Daoy (cell line): Measurements from ENCODE around the gene DGKD. TPM values are rescaled to one million over a fixed set of nuclear protein-coding genes. Genes with fewer than 3 reads are reported as not detected.
A peak's percentile ranks its signal among the peaks of the same experiment; 100 is the strongest.
"Not testable (repeated sequence)": the region's sequence is repeated elsewhere in the genome, so short reads cannot be mapped to it uniquely, and the experiment has no call there.

Experiments used
- DNase-seq: peaks from one replicate; pipeline ENCODE4 v3.0.0-alpha.2; 2015; ENCODE audit warnings: low read depth
- total RNA-seq: library from RNA; depleted of rRNA; stranded (reverse); fragments of >200 nt; shearing (Covaris generic); gene quantifications from 2 replicates; pipeline ENCODE4 v1.2.3, GENCODE V29; 2014

The DGKD gene
- total RNA-seq, 1 experiment from 2014 or later: 13.5 TPM

DNA sequence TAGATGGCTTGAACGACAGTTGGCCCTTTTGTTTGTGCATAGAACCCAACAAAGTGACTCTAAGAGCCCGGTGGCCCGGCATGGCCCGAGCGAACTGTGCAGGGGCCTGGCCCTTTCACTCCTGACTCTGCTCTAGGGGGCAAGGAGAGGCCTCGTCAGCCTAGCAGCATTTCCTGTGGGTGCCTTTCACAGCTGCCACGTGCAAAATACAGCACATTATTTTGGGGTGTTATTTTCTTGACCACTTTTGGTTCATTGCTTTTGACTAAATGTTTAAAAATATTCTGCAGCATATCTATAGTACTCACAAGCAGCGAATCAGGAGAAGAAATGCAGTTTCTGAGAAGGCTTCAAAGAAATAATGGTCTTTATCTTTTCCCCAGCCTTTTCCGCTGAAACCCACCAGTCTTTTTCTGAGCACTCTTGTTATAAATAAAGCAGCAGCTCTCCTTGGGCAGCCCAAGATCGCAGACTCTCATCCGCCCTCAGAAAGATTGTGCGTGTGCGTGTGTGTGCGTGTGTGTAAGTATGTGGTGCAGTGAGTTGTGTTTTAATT is 31.3 kb downstream of the DGKD start:
- no peak for DNase-seq

DNA sequence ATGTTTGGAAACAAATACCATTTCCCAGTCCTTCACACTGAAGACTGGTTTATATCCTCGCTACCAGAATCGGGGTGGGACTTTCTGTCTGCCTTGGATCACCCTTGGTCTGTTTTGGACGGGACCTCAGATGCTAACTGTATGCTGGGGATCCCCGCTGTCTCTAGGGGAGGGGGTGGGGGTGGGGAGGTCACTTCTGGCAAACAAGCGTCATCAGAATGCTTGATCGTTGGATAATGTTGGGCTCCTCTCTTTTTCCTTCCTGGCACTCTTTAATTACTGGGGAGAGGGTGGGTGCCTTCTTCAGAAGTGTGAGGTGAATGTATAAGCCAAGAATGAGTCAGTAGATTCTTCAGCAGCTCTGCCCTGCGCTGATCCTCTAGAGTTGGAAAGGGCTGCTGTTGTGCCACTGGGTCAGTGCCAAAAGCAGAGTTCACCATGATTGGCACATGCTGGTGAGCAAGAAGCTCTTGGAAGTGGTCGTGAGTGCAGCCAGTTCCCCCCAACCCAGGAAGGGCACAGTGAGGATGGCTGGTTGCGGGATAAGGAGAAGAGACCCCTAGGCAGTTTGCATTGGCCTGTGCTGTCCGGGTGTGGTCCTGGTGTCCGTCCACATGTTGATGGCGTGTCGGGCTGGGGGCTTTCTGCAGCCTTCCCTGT is 32.2 kb downstream of the DGKD start:
- DNase-seq: peak; percentile 34

GRCh38 chr2:233387225-233387624 is 32.9 kb downstream of the DGKD start:
- no peak for DNase-seq

DNA sequence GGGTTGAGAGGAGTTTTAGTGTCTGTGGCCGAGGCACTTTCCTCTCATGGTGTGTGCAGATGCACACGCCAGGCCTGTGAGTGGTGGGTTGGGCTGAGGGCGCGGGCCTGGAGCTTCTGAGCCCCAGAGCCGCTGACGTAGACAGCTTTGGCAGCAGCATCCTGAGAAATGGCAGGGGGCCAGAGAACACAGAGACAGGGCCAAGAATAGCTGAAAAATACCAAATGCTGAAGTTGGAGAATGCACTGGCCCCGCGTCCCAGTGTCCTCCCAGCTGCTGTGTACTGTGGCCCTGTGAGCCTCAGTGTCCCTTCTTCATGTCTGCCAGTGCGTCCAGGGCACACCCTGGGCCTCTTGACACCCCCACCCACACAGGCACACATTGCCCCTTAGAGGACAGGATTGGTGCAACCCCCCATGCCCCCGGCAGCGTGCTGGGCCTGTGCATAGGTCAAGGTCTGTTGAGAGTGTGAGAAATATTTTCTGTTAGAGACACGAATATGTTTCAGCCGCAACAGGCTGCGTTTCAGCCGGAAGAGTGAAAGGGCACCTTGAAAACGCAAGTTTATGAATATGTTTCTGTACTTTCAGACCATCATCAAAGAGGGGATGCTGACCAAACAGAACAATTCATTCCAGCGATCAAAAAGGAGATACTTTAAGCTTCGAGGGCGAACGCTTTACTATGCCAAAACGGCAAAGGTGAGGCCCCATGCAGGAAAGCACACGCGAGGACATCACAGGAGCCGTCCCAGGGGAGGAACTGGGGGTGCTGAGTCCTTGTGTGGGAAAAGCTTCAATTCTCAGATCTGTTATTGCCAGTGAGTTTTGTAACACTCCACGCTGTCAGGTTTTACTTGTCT is 33.6 kb downstream of the DGKD start:
- DNase-seq: peak; percentile 90

DNA sequence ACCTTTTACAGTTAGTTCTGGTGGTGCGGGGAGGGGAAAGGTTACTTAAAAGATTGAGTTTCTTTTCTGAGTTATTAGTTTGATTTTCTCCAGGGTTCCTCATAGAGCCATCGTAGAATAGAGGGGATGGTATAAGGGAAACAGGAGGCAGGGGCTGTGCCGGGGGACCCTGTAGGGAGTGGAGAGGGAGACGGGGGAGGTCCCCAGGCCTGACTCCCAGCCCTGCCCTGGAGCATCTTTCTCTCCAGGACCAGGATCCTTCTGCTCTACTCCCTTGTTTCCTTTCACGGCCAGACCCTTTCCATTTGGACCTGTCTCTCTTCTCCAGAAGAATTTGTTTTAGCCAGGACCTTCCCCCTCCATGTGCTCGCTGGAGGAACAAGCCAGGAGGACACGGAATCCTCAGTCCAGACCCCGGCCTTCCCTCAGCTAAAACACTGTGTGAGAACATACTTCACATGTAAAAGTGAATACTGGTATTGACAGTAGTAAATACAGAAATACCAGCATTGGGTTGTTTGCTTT is 35.4 kb downstream of the DGKD start:
- DNase-seq: no peak

DNA sequence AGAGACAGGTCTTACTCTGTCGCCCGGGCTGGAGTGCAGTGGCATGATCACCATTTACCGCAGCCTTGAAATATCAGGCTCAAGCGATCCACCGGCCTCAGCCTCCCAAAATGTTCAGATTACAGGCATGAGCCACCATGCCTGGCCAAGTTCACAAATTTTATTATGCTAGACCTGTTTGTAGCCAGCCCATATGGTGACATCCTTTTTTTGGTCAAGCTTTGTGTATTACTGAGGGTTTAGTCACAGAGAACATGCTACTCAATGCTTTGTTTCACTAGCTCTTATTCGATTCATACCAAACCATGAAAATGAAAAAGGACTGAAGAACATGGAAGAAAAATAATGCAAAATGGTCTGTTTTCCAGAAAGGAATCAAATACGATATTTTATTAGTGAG is 41.4 kb downstream of the DGKD start:
- no peak for DNase-seq

DNA sequence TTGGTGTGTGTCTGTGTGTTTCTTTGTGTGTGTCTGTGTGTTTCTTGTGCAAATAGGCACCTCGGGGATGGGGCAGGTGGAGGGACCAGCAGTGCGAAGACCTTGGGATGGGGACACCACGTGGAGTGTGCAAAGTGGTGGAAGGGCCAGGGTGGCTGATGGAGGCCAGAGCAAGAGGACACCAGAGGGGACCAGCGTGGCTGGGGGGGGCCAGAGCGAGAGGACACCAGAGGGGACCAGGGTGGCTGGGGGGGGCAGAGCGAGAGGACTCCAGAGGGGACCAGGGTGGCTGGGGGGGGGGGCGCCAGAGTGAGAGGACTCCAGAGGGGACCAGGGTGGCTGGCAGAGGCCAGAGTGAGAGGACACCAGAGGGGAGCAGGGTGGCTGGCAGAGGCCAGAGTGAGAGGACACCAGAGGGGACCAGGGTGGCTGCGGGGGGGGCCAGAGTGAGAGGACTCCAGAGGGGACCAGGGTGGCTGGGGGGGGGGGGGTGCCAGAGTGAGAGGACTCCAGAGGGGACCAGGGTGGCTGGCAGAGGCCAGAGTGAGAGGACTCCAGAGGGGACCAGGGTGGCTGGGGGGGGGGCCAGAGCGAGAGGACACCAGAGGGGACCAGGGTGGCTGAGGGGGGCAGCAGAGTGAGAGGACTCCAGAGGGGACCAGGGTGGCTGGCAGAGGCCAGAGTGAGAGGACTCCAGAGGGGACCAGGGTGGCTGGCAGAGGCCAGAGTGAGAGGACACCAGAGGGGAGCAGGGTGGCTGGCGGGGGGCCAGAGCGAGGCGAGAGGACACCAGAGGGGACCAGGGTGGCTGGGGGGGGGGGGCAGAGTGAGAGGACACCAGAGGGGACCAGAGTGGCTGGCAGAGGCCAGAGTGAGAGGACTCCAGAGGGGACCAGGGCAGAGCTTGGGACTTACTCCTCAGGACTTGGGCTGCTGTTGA is 42.7 kb downstream of the DGKD start:
- DNase-seq: not testable (repeated sequence)

DNA sequence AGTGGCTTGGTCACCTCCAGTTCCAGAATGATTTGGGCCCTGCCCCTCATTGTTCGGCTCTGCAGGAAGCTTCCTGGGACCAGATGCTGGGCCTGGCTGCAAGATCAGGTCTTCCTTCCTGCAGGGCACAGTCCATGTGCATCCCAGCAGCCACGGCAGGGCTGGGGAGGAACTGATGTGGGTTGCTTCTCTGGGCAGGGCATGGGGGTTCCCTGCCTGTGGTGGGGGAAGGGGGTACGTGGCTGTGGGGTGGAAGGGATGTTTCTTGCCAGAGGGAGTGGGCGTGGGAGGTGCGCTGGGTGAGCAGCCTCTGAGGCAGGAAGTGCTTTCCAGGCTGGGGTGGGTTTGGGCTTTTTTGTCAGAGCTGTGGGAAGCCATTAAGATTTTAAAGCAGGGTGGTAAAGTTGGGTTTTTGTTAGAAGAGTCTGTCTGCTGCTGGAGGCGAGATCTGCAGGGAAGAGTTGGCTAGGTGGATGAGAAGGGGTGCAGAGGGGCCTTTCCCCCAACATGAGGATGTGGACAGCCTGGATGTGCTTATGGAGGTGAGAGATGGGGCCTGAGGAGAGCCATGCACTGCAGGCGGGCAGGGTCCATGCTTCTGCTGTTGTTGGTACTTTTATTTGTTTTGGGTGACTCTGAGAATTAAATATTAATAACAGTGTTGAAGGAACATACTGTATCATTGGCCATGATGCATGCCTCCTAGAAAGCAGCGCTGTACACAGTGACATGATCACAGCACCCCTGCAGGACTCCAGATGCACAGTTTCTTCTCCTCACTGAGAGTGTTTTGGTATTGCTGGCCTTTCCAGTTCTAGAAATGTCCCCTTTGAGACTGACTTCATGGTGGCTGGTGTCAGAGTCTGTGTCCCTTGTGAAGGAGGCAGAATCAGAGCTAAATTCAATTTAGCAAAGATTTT is 45.3 kb downstream of the DGKD start:
- no peak for DNase-seq

DNA sequence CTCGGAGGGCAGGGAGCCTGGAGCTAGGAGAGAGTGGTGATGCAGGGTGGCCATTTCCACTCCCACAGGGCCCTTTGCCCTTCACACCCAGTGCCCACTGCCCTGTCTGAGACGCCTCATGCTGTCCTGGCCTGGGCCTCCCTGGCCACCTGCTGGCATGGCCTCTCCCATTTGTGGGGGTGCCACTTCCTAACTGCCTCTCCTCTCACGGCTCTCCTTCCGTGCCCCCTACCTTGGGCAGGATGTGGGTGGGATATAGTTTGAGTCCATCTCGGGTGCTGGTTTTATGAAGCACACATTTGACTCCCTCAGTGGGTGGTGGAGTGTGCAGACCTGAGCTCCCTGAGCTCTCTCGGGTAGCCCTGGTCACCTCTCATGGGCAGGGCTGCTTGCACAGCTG is 46.0 kb downstream of the DGKD start:
- DNase-seq: no peak

GRCh38 chr2:233400961-233401360 is 46.7 kb downstream of the DGKD start:
- DNase-seq: no peak

DNA sequence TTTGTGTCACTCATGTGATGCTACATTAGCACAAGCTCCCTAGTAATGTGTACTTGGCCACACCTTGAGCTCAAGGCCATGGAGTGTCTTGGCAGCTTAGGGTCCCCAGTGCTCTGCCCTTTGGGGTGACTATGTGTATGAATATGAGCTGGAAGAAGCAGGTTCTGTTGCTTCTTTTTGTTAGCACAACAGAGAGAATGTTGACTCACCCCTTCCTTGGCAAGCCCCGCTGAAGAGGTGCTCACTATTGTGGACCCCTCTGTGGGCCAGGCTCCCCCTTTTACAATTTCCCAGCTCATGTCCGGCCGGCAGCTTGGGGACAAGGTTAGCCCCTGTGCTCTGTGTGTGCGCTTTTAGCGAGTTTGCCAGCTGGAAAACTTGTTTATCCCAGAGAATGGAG is 48.1 kb downstream of the DGKD start:
- no peak for DNase-seq

DNA sequence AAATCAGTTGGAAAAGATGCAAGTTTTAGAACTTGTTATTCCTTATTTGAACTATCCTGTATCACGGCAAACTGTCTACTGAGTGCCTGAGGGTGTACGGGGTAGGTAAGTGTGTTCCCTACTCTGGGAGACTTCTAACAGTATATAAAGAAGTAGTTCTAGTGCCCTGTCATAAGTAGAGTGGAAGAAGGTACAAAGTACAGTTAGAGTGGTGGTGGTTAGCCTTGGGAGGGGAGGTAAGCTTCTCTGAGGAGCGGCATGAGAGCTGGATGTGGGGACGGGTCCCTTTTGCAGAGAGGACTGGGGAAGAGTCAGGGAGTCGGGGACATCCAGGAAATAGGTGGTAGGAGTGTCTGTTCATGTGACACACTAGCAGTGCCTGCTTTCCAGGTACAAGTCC is 48.5 kb downstream of the DGKD start:
- no peak for DNase-seq

GRCh38 chr2:233404222-233404621 is 49.9 kb downstream of the DGKD start:
- DNase-seq: peak; percentile 53

DNA sequence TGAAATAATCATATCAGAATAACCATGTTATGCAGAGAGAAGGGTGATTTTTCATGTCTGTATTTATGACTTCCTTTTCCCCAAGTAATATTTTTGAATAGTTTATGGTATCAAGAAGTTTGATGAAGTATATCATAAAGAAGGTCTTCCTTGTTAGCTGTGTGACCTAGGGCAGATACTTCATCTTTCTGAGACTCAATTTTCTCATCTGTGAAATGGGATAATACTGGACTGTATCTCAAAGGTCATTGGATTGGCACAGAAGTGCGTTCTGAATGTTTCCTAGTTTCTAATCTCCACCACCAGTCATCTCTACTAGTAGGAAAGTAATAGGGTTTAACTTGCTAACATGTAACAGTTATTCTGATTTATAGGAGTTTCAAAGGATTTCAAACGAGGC is 52.6 kb downstream of the DGKD start:
- no peak for DNase-seq

- no peak for DNase-seq
These were observed 53.5 kb downstream of the DGKD start for GRCh38 chr2:233407771-233408181.

DNA sequence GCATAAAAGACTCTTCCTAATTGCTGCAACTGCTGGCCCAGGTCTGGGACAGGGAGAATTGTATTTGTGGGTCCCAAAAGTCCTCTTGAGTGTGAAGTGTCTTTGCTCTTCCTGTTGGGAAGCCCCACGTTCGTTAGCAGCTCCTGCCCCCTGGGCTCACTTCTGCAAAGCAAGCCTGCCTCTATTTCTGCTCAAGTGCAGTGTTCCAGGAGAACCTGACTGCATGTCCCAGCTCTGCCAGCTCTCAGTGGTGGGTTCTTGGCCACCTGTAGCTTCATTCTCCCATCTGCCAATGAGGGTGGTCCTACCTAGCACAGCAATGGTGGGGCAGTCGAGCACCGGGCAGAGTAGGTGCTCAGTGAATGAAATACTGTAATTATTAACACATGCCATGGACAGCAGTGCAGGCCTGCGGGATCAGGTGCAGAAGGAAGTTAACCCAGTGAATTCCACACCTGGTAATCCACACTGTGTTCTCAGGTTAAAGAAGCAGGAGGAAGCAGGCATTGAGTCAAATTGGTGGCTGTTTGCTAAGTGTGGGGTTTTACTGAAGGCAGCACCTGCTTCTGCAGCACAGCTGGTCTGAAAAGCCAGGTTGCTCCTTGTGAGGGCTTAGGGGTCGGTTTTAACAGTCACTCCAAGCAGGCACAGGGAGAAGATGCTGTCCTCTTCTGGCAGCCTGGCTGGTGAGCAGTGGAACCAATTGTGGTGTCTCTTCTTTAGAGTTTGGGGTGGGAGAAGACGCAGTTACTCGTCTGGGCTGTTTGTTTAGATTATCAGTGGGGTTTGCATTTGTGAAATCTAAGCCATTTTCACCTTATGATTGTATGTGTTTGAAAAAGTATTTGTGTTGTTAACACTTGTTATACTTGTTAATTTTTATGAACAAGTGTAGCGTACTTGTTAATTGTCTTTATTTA is 54.3 kb downstream of the DGKD start:
- no peak for DNase-seq

- no peak for DNase-seq
These were observed 55.1 kb downstream of the DGKD start for GRCh38 chr2:233409286-233409991.

DNA sequence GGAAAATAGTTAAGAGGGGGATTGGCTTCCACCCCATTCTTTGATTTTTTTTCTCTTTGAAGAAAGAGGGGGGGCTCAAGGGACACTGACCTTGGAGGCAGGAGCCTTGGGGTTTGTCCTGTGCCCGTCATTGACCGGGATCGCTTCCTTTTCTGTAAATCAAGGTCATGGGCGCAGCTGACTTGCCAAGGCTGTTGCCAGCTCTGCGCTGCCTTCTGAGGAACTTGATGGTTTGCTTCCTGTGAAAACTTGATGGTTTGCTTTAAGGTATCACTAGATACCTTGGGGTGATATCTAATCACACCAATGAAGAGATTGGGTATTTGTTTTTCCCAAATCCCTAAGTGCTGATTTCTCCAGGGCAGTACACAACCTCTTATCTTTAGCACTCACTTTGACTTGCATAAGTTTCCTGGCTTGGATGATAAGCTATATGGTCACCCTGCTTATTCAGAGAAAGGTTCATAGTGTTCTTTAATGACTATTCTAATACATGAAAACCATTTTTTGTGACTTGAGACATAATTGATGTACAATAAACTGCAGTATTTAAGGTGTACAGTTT is 56.0 kb downstream of the DGKD start:
- no peak for DNase-seq
